Measurements from ENCODE around the gene DCAF4.
"Not testable (repeated sequence)": the region's sequence is repeated elsewhere in the genome, so short reads cannot be mapped to it uniquely, and the experiment has no call there.

Gene DCAF4

DNA sequence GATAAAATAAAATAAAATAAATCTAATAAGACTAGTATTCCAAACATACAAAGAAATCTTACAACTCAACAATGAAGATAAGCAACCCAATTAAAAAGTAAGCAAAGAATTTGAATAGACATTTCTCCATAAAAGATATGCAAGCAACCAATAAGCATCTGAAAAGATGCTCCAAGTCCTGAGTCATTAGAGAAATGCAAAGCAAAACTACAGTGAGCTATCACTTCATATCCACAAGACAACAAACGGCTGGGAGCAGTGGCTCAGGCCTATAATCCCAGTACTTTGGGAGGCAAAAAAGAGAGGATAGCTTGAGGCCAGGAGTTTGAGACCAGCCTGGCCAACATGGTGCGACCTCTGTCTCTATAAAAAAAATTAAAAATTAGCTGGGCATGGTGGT, 73.8 kb downstream of the DCAF4 start:
- Histone ChIP-seq H3K36me3 (no peaks in the 10 kb centered on the region; the same call in 1 of the 2 replicates), H3K4me3 (ENCODE audit: low read depth, low read length) (no peak overlapping the region), H3K4me1 (no peaks in the 10 kb centered on the region), H3K27me3 (no peaks in the 10 kb centered on the region), H3K9me3 (no peaks in the 10 kb centered on the region)
- no peak for DNase-seq
- no peak for TF ChIP-seq CTCF (IDR thresholded peaks at IDR 0.05; ENCODE audit: low read depth, low read length)

GRCh38 chr14:73003681-73004080, 77.4 kb downstream of the DCAF4 start:
- Histone ChIP-seq H3K27me3 (no peaks in the 10 kb centered on the region), H3K9me3 (no peaks in the 10 kb centered on the region), H3K4me3 (ENCODE audit: low read depth, low read length) (no peak overlapping the region), H3K4me1 (no peaks in the 10 kb centered on the region), H3K36me3 (no peaks in the 10 kb centered on the region)
- no peak for TF ChIP-seq CTCF (IDR thresholded peaks at IDR 0.05; ENCODE audit: low read depth, low read length)
- no peak for DNase-seq

DNA sequence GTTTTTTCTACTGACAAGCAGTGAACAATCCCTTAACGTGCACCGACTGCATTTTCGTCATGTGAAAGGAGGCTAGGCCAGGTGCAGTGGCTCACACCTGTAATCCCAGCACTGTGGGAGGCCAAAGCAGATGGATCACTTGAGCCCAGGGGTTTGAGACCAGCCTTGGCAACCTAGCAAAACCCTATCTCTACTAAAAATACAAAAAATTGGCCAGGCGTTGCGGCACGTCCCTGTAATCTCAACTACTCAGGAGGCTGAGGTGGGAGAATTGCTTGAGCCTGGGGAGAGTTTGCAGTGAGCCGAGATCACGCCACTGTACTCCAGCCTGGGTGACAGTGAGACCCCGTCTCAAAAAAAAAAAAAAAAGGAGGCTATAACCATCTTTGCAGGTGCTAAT, 78.4 kb downstream of the DCAF4 start:
- not testable (repeated sequence) for H3K4me3 ChIP-seq (ENCODE audit: low read depth, low read length); H3K4me1 ChIP-seq; H3K36me3 ChIP-seq; H3K9me3 ChIP-seq; DNase-seq; H3K27me3 ChIP-seq

GRCh38 chr14:73007835-73008234, 81.6 kb downstream of the DCAF4 start:
- H3K27me3 ChIP-seq = no peaks in the 10 kb centered on the region
- H3K4me1 ChIP-seq = no peaks in the 10 kb centered on the region
- H3K4me3 ChIP-seq (ENCODE audit: low read depth, low read length) = no peak overlapping the region
- H3K36me3 ChIP-seq = no peaks in the 10 kb centered on the region; the same call in 1 of the 2 replicates
- H3K9me3 ChIP-seq = no peaks in the 10 kb centered on the region
- no peak for TF ChIP-seq CTCF (IDR thresholded peaks at IDR 0.05; ENCODE audit: low read depth, low read length)
- DNase-seq = no peak

GRCh38 chr14:73008501-73008900, 82.2 kb downstream of the DCAF4 start:
- Histone ChIP-seq H3K4me1 (no peaks in the 10 kb centered on the region), H3K9me3 (no peaks in the 10 kb centered on the region), H3K4me3 (ENCODE audit: low read depth, low read length) (no peak overlapping the region), H3K36me3 (no peaks in the 10 kb centered on the region; the same call in none of the 2 replicates), H3K27me3 (no peaks in the 10 kb centered on the region)
- TF ChIP-seq CTCF (IDR thresholded peaks at IDR 0.05; ENCODE audit: low read depth, low read length) = no peak
- no peak for DNase-seq

All from BE2C (cell line).